ENCODE data around the gene RNF7.

Gene RNF7

DNA sequence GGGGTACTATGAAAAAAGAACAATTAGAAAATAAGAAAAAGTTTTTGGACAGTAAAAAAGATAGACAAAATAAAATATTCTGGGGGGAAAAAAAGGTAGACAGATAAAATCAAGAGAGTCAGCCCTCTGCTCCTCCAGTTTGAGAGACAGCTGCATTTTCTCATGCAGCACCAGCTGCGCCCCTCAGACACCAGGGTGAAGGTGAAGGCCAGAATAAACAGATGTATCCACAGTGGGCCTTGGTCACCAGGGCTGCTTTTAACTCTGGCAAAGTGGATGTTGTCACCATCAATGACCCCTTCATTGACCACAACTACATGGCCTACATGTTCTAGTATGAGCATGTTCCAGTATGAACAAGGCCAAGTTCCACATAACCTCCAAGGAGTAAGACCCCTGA lies 13.9 kb upstream of the RNF7 start:
- TF ChIP-seq CTCF (conservative IDR thresholded peaks at IDR 0.05): no peak
- H3K27ac ChIP-seq: no peak overlapping the region

DNA sequence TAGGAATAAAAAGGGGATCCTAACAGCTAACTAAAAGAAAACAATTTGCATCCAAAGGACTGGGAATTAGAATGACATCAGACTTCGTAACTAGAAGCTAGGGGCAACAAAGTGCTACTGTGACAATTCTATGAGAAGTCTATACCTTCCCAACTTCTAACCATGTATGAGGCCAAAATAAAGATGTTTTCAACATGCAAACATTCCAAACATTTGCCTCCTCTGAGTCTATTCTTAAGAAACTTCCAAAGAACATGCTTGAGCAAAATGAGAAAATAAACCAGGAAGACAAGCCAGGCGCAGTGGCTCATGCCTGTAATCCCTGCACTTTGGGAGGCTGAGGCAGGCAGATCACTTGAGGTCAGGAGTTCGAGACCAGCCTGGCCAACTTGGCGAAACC lies 13.1 kb upstream of the RNF7 start:
- TF ChIP-seq CTCF (conservative IDR thresholded peaks at IDR 0.05): no peak
- no peak overlapping the region for H3K27ac ChIP-seq

GRCh38 chr3:141726483-141726882 lies 11.6 kb upstream of the RNF7 start:
- no peak for TF ChIP-seq CTCF (conservative IDR thresholded peaks at IDR 0.05)
- no peak overlapping the region for H3K27ac ChIP-seq

GRCh38 chr3:141728355-141728892 lies 9.7 kb upstream of the RNF7 start:
- no peak for TF ChIP-seq CTCF (conservative IDR thresholded peaks at IDR 0.05)
- no peak overlapping the region for H3K27ac ChIP-seq

DNA sequence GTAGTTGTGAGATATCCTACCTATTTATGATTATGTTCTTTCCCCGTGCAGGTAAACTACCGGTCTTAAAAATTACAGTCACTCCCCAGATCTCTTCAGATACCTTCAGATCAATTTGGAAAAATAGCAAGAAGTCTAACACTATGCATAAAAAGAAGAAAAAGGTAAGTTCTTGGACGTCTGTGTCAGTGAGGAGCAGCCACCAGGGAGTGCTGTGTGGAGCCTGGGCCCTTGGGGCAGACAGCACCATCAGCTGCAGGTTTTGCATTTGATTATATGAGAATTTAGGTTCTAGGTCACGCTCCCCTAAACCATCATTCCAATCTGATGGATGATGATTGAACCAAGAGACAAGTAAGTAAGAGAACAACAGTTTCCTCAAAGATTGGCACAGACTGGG lies 8.9 kb upstream of the RNF7 start:
- no peak overlapping the region for H3K27ac ChIP-seq
- peak; percentile 9; the same call in 1 of the 2 replicates for TF ChIP-seq CTCF (conservative IDR thresholded peaks at IDR 0.05)

GRCh38 chr3:141735176-141735575 lies 2.9 kb upstream of the RNF7 start:
- no peak overlapping the region for H3K27ac ChIP-seq
- TF ChIP-seq CTCF (conservative IDR thresholded peaks at IDR 0.05): no peak

DNA sequence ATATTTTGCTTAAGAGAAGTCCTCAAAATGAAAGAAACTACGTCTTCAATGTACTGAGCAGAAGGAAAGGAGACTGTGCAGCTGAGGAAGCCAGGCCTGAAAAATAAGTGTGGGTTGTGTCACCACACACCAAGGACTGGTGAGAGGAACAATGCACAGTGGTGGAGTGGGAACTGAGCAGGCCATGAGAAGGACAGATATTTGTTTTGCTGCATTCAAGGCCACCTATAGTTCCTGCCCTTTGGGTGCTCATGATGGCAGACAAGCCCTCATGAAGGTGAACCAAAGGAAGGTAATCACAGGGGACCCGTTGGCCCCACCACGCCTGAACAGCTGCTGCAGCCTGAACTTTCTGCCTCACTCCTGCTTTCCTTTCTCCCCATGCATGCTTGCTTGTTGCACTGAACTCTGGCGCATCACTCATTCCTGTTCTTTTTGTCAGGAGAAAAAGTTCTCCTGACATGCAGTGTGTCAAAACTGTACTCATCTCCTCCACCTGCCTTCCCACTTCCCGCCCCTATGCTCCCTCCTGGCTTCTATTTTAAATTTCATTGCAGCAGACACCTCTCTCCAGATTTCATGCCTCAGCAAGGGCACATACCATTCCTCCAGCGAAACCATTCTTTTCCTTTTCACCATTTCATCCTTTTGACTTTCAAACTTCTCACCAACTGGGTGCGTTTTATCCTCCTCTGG lies 2.2 kb upstream of the RNF7 start:
- H3K27ac ChIP-seq: no peak overlapping the region
- no peak for TF ChIP-seq CTCF (conservative IDR thresholded peaks at IDR 0.05)
